ENCODE data around the gene ADAMTS15.
"Not testable (repeated sequence)": the region's sequence is repeated elsewhere in the genome, so short reads cannot be mapped to it uniquely, and the experiment has no call there.

Gene ADAMTS15

DNA sequence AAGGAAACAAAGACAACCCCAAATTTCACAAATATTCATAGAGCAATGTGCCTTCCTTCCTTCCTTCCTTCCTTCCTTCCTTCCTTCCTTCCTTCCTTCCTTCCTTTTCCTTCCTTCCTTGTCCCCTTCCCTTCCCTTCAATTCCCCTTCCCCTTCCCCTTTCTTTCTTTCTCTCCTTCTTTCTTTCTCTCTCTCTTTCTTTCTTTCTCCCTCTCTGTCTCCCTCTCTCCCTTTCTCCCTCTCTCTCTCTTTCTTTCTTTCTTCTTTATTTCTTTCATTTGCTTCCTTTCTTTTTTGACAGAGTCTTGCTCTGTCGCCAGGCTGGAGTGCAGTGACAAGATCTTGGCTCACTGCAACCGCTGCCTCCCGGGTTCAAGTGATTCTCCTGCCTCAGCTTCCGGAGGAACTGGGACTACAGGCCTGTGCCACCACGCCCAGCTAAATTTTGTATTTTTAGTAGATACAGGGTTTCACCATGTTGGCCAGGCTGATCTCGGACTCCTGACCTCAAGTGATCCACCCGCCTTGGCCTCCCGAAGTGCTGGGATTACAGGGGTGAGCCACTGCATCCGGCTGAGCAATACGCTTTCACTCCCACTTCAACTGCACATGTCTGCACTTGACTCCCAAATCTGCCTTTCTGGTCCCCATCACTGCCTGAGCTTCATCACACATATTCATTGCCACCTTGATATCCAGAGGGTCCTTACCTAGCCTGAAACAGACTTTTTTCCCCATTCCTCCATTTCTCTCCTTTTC is 9.9 kb upstream of the ADAMTS15 start:
- DNase-seq, result not testable (repeated sequence)

GRCh38 chr11:130439160-130439519 is 9.3 kb upstream of the ADAMTS15 start:
- no peak for DNase-seq

- no peak for DNase-seq
These were observed 8.6 kb upstream of the ADAMTS15 start for GRCh38 chr11:130439876-130440275.

DNA sequence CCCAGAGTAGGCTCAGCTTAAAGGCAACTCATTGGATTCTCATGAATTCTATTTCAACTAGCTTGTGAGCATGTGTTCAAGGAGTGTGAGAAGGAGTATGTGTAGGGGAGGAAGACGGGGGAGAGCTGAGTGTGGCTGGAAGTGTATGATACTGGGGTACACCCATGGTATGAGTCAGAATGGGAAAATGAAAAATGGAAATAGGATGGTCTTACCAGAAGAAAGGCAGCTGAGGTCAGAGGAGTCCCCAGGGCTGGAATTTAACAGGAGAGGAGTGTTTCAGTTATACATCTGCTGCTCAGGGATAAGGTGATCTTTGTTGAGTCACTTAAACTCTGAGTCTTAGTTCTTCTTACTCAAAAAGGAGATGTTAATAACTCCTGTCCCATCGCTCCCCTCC is 6.7 kb upstream of the ADAMTS15 start:
- DNase-seq, result no peak

- DNase-seq, result no peak
These were observed 5.7 kb upstream of the ADAMTS15 start for GRCh38 chr11:130442737-130443136.

DNA sequence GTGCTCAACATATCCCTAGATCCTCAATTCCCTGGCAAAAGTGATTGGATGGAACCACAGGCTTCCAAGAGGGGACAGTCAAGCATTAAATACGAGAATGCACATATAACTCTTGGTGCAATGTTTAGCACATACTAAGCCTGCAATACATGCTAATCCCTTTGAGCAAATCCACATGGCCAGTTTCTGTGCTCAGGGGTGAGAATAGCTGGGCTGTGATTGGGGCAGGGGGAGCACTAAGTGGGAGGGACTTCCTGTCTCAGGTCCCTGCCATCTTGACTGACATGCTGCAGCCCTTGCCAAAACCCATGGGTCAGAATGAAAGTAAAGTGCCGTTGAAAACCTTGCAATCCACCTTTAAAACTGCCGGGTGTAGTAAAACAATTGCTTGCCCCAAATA is 2.7 kb upstream of the ADAMTS15 start:
- no peak for DNase-seq

DNA sequence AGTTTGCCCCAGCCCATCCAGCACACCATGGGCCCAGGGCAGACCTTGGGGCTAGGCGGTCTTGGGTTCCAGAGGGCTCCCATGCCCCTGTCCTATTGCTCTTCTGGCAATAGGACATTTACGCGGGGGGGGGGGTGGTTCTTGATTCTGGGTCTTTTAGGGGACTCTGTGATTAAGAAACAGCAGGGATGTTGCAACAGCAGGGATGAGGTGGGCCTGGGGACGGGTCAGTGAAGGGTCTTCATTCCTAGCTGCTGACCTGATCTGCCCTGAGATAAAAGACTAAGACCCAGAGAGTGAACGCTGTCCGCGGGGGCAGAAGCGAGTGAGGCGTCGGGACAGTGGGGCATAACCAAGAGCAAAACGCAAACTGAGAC is 418 bp upstream of the ADAMTS15 start:
- DNase-seq, result no peak

GRCh38 chr11:130449310-130449990 is 1.0 kb downstream of the ADAMTS15 start:
- DNase-seq, result no peak

DNA sequence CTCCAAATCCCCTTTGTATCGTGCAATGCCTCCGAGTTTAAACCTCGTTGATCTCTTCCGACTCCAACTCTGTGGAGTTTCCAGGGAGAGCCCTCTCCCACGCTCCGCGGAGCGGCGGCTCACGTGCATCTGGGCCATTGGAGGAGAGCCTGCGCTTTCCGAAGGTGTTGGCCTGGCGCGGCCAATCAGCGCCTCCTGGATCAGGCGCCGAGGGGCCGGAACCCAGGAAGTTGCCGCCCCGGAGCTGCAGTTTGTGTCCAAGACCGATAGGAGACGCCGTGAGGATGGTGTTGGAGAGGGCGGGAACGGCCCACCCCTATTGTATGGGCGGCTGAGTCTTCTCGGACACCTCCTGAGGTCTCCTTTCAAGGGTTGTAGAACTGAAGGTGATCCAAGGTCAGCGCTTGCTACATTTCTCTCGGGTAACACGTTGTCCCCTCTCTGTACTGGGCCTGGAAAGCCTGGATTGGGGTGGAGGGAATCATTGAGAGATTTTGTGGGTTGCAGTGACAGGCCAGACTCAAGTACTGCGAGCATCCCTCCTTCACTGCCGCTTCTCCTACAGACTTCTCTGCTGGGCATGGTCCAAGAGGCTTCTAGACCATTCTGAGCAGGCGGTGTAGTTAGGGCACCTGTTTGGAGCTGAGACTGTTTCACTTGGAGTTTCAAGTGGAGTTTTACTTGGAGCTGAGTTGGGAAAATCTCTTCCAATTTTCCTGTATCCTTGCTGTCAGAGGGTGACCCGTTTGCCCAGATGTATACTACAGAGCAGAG is 1.7 kb downstream of the ADAMTS15 start:
- no peak for DNase-seq

DNA sequence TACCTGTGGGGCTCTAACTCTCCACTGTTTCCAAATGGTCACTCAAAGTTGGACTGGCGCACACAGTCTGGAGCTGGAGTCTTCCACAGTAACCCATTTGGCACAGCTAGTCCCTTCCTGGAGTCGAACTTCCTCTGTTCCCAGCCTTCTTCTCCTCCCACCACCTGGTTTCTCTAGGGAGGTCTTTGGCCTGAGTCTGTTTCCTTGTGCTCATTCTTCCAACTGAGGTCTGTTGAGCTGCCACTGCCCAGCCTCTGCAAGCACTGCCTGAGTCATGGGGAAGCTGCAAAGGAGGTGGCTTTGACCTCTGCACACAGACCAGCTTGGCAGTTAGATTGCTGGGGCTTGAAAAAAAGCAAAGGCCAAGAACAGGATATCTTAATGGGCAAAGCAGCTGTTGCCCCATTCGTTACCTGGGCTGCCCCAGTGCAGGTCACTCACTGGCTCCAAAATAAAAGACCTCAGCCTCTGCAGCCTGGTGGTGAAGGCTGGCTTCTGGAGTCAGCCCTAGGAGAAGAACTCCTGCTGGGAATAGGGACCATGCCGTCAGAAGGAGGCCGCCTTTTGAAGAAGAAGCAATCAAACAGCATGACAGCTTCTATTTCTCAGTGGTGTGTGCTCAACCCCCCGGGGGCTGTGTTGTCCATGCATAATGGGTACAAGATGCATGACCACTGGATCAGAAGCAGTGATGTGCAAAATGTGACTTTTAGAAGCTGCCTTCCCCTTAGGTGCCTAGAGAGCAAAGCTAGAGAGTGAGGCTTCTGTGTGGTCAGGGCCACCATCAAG is 3.0 kb downstream of the ADAMTS15 start:
- DNase-seq, result no peak

DNA sequence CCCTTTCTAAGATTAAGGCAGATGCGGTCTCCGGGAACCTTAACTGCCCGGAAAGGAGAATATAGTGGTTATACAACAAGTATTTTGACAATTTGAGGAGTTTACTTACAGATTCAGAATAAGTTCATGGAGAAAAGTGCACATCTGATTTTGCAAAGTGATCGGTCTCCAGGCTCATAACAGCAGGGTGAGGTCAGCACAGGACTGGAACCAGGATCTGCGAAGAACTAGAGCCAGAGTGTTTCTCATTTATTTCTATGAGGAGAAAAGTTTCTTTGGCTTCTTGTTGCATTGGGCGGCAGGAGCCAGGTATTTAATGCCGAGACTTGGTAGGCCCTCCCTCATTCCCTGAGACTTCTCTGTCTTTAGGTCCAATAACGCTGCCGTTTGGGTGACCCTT is 3.7 kb downstream of the ADAMTS15 start:
- no peak for DNase-seq

DNA sequence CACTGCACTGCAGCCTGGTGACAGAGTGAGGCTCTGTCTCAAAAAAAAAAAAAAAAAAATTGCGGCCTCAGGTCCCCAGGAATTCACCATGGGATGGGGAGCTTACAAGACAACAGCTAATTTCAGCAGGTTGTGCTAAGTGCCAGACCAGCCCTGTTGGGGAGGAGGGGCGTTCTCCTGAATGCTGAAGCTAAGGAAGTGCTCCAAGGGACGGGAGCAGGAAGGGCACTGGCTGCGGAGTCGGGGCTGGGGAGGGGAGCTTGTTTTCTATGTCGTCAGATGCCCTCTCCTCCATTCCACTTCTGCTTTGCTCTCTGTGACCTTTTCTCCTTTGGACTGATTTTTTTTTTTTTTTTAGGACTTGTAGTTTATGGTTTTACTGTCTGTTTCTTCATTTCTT is 4.5 kb downstream of the ADAMTS15 start:
- DNase-seq, result no peak

DNA sequence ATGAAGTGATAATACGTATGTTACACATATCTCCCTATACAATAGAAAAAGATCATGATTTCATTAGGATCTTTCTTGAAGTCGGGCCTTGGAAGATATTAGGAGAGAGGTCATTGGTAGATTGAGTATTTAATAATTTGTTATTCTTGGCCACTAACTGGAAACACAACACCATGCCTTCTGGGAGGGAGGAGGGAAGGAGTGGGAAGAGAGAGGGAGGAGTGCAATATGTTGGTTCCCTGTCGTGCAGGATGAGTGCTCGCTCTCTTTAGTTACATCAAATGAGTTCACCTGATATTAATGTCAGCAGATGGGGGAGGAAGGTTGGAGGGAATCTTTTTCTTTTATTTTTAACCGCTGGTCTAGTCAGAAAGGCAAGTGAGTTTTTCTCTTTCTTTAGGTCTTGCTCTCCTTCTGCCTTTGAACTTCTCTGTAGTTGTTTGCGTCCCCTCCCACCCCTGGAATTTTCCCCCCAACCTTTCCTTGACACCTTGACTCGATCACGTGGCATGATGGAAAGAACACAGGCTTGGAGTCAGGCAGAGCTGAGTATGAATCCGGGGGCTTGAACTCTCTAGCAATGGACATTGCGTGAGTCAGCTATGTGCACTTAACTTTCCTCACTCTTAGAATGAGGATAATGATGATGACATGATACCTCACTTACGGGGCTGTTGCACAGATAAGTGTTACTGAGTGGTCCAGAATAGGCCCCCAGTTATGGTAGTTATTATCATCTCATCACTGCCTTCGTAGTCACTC is 6.2 kb downstream of the ADAMTS15 start:
- no peak for DNase-seq

DNA sequence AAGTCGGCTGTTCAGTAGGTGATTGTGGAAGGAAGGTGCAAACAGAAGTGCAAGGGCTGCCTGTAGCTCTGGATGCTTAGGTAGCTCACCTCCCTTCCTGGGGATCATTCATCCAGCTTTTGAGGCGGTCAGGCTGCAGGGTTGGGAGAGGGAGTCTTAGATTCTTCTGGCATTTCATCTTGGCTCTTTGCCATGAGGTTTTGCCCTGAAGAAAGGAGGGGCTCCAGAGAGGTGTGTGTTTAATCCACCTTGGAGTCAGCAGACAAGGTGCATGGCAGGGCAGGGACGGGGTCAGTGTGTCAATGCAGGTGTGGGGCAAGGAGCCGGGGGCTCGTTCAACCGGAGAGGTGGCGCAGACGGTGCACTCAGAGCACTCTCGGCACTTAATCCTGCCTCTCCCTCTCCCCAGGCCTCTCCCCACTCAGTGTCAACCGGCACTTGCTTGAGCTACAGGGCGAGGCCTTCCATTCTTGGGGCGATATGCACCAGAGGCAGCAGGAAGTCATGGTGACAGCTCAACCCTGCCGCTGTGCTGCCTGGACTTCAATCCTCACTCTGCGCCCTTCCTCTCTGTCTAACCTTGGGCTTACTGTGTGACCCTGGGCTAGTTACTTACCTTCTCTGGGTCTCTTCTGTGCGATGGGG is 7.2 kb downstream of the ADAMTS15 start:
- no peak for DNase-seq

DNA sequence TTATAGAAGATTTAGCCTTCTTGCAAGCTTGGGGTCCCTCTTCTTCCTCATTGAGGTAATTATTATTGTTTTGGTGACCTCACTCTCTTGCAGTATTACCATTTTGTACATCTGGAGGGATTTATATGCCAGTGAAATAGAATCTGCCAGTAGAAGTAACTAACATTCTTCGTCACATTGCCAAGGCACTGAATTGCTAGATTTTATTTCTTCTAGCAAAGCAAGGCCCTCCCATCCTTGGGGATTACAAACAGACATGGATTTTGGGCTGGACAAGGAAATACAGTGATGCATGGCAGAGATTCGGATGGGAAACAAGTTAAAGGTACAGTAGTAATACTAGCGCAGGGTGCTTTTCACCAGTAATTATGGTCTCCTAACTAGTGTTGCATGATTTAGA is 7.8 kb downstream of the ADAMTS15 start:
- DNase-seq, result no peak

GRCh38 chr11:130457623-130458409 is 9.4 kb downstream of the ADAMTS15 start:
- DNase-seq, result no peak

- DNase-seq, result no peak
These were observed 9.9 kb downstream of the ADAMTS15 start for GRCh38 chr11:130458410-130458729.

DNA sequence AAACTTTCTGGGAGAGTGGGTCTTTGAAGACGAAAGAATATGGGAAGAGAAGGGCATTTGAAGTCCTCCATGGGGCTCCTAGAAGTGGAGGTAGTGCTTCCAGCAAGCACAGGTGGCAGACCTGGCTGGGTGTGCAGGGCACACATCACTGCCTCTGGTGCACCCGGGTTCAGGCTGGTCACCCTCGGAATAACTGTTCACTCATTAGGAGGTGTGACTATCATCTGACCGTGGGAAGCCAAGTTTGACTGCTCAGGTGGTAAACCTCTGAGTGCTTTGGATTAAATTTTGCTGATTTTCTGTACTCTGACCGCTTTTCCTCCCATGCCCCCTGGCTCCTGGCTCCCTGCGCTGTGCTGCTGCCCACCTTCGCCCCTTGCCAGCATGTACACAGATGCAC is 11.1 kb downstream of the ADAMTS15 start:
- DNase-seq, result no peak

DNA sequence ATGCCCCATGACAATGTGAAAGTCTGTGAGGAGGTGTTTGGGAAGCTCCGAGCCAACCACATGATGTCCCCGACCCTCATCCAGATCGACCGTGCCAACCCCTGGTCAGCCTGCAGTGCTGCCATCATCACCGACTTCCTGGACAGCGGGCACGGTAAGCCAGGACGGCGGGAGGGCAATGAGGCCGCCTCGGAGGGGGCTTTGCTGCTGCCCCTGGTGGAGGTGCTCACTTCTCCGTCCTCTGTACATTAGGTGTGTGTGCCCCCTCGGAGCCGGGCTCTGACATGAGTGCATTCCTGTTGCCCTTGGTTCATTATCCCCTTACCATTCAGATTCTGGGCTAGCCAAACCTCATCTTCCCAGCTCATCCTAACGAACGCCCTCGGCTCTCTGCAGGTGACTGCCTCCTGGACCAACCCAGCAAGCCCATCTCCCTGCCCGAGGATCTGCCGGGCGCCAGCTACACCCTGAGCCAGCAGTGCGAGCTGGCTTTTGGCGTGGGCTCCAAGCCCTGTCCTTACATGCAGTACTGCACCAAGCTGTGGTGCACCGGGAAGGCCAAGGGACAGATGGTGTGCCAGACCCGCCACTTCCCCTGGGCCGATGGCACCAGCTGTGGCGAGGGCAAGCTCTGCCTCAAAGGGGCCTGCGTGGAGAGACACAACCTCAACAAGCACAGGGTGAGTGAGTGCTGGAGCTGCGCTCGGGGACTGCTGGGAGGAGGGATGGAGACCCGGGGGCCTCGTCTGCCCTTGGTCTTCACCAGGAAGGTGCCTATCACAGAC is 13.8 kb downstream of the ADAMTS15 start:
- DNase-seq, result no peak

DNA sequence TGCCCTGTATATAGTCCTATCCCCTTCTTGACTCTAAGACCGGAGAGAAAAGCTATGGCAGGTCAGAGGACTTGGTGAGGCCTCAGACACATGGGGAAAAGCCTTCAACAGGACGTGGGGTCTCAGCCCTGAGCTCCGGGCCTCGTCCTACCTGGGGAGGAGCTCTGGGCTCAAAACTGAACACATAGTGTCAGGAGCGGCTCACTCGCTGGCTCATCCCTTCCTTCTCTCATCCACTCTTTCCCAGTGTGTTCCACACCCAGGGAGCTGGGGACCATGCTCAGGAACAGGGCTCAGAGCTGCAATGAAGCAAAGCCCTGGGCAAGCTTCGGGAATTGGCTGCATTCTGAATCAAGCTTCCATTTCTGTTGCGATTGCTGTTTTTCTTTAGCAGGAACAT is 14.5 kb downstream of the ADAMTS15 start:
- DNase-seq, result no peak

Data from NCI-H146 (cell line).